Measurements from ENCODE around the gene ZRANB3.

GRCh38 chr2:135311268-135311667, 219.8 kb downstream of the ZRANB3 start:
- TF ChIP-seq CTCF (IDR thresholded peaks at IDR 0.05) = no peak
- no peak for TF ChIP-seq POLR2A (IDR thresholded peaks at IDR 0.05)

Measured in heart left ventricle (tissue), 13 donors.